HUDEP-2 (cell line): ENCODE measurements around the gene TMEM86A.
"Not testable (repeated sequence)": the region's sequence is repeated elsewhere in the genome, so short reads cannot be mapped to it uniquely, and the experiment has no call there.

ENCODE experiments used
- DNase-seq, 76 experiments: peaks; one replicate each; lab custom pipeline; 2025; ENCODE audit not compliant: unreplicated experiment in 76 of 76; lab: John Stamatoyannopoulos, UW

The TMEM86A gene

DNA sequence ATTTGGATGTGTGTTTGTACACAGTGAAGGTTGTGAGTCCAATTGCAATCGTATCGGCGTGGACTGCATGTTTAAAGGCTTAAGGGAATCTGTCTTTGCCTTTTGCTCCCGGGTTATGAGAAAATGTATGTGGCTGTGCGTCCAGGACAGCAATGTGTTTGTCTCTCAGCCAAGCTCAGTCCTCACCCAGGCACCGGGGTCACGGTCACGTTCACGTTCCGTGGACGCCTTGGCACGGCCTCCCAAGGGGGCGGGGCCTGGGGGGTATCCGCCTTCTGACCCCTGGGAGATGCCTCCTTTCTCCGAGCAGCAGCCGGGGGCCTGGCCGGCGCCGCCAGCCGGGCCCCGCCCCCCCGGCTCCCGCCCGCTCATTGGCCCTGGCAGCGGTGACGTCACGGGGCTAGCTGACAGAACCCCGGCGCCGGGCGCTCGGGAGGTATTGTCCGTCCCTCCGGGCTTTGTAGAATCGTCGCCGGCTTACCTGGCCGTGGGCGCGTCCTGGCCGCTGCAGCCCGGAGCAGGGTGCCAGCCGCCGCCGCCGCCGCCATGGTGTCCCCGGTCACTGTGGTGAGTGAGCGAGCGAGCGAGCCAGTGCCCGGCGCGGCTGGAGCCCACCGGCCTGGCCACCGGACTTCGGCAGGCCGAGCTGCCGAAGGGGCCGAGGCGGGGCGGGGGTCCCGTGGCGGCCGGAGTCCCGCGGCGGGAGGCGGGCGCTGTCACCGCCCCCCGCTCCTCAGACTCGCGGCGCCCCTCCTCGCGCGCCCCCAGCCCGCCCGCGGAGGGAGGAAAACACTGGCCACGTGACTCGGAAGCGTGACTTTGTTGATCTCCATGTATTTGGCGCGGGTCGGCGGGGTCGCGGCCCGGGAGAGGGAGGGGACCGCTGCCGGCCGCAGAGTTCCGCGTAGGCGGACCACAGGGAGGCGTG lies at the start of gene TMEM86A:
Gene TMEM86A, plus strand, starts transcription at position 439 of the 928 bp plus-strand sequence. Its CDS starts 108 bp downstream, at position 547.
- peak in 63 of 76 experiments; percentile 6 to 76 (median 48) for DNase-seq

GRCh38 chr11:18650353-18650752 lies 48.2 kb upstream of the TMEM86A start:
- DNase-seq = no peak

- peak in 55 of 76 experiments; percentile 1 to 78 (median 28) for DNase-seq
Observed at GRCh38 chr11:18650859-18651557, 47.6 kb upstream of the TMEM86A start.

- DNase-seq = no peak
Observed at GRCh38 chr11:18657673-18658072, 40.9 kb upstream of the TMEM86A start.

GRCh38 chr11:18665353-18665872 lies 33.2 kb upstream of the TMEM86A start:
- DNase-seq = not testable (repeated sequence)

- DNase-seq = no peak
Observed at GRCh38 chr11:18668131-18668530, 30.4 kb upstream of the TMEM86A start.

- DNase-seq = no peak
Observed at GRCh38 chr11:18669219-18669596, 29.4 kb upstream of the TMEM86A start.

- DNase-seq = no peak
Observed at GRCh38 chr11:18669711-18670110, 28.9 kb upstream of the TMEM86A start.

DNA sequence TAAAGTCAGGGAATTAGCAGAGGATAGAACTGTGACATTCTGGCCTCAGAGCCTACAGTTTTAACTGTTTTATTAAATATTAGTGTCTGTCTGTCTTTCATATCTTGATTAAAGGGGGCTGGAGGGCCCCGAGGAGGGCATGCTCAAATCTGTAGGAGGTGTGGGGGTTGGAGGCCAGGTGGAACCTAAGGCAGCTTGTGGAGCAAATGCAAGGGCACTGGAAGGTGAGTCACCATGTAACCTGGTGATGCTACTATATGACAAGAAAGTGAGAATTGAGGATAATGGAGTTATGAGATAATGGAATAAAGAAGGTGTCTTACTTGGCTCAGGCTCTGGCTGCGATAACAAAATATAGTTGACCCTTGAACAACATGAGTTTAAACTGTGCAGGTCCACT lies 27.3 kb upstream of the TMEM86A start:
- DNase-seq = no peak

- not testable (repeated sequence) for DNase-seq
Observed at GRCh38 chr11:18672209-18672608, 26.4 kb upstream of the TMEM86A start.

- DNase-seq = no peak
Observed at GRCh38 chr11:18676803-18677202, 21.8 kb upstream of the TMEM86A start.

GRCh38 chr11:18677560-18677959 lies 21.0 kb upstream of the TMEM86A start:
- no peak for DNase-seq

DNA sequence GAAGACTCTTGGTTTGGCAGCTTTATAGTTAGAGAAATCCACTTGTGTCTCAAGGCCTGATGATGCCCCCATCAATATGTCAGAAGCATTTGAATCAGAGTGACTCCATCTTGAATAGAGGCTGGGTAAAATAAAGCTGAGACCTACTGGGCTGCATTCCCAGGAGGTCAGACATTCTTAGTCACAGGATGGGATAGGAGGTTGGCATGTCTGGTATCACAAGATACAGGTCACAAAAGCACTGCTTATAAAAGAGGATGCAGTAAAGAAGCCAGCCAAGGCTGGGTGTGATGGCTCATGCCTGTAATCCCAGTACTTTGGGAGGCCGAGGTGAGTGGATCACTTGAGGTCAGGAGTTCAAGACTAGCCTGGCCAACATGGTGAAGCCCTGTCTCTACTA lies 16.6 kb upstream of the TMEM86A start:
- not testable (repeated sequence) for DNase-seq

- DNase-seq = no peak
Observed at GRCh38 chr11:18682466-18682865, 16.1 kb upstream of the TMEM86A start.

DNA sequence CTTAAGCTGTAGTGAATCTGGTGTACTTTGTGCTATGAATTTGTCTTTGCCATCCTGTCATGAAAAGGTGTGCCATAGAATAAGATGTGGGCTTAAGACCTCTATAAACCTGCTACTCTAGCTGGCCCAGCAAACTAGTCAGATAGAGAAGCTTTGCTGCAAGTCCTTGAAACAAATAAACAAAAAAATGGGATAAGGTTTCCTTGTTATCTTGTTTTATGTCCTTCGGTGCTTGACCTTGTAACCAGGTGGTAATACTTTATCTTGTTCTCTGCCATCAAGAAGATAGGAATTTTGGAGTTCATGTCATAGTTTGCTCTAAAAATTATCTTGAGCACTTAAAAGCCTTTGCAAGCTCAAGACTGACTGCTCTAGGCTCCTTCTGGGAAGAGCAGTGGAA lies 14.3 kb upstream of the TMEM86A start:
- no peak for DNase-seq

- peak in 1 of 76 experiments; percentile 13 for DNase-seq
Observed at GRCh38 chr11:18691467-18692140, 7.0 kb upstream of the TMEM86A start.

- DNase-seq = peak in 6 of 76 experiments; percentile 1 to 26 (median 12)
Observed at GRCh38 chr11:18692941-18693760, 5.4 kb upstream of the TMEM86A start.

DNA sequence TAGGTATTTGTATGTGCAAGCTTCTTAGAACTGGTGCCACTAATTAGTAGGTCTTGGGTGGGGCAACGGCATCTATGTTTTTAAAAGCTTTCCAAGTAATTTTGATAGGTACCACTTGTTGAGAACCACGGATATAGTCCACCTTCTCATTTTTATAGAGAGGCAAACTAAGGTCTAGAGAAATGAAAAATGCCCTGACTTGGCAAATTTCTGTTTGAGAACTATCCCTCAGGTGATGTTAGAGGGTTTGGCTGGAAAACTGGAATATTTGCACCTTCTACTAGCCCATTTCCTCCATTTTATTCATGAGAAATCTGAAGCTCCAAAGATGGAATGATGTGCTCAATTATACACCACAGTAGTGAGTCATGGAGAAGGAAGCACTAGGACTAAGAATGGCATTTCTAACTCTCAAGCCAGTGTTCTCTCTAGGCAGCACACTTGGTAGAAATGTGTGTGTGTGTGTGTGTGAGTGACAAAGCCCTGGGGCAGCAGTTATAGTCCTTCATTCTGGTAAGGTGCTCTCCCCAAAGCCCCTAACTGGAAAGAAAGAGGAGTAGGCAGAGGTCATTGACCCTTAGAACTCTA lies 1.8 kb upstream of the TMEM86A start:
- no peak for DNase-seq

- DNase-seq = no peak
Observed at GRCh38 chr11:18697576-18697975, 1.0 kb upstream of the TMEM86A start.

DNA sequence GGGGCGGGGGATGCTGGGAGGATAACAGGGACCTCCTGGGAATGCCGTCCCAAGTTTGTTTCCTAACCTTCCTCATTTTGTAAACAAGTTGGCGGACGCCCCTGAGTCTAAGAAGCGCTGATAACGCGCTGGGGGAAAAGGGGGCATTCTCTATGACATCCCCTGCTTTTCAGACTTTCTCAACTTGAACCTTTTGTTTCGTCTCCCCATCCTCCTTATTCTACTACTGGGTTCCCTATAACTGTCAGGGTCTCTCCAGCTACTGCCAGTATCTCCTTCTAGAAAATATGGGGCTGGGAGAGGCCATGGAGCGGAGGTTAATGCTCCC lies 654 bp downstream of the TMEM86A start:
- no peak for DNase-seq
